ENCODE measurements around the gene RIPK3.
"Not testable (repeated sequence)": the region's sequence is repeated elsewhere in the genome, so short reads cannot be mapped to it uniquely, and the experiment has no call there.

RIPK3 gene

GRCh38 chr14:24377126-24377525, 37.3 kb upstream of the RIPK3 start:
- DNase-seq (ENCODE audit: low spot score): no peak
- no peak for TF ChIP-seq CTCF (IDR thresholded peaks at IDR 0.05; ENCODE audit: extremely low read depth, missing control alignments)

- no peak for DNase-seq (ENCODE audit: low spot score)
- TF ChIP-seq CTCF (IDR thresholded peaks at IDR 0.05; ENCODE audit: extremely low read depth, missing control alignments): no peak
Observed at GRCh38 chr14:24376448-24377070, 36.8 kb upstream of the RIPK3 start.

- no peak for DNase-seq (ENCODE audit: low spot score)
- no peak for TF ChIP-seq CTCF (IDR thresholded peaks at IDR 0.05; ENCODE audit: extremely low read depth, missing control alignments)
Observed at GRCh38 chr14:24372701-24373416, 33.1 kb upstream of the RIPK3 start.

- DNase-seq (ENCODE audit: low spot score): not testable (repeated sequence)
Observed at GRCh38 chr14:24371605-24372004, 31.8 kb upstream of the RIPK3 start.

GRCh38 chr14:24370748-24371147, 31.0 kb upstream of the RIPK3 start:
- no peak for DNase-seq (ENCODE audit: low spot score)
- TF ChIP-seq CTCF (IDR thresholded peaks at IDR 0.05; ENCODE audit: extremely low read depth, missing control alignments): no peak

- no peak for TF ChIP-seq CTCF (IDR thresholded peaks at IDR 0.05; ENCODE audit: extremely low read depth, missing control alignments)
- DNase-seq (ENCODE audit: low spot score): no peak
Observed at GRCh38 chr14:24369907-24370687, 30.3 kb upstream of the RIPK3 start.

- no peak for TF ChIP-seq CTCF (IDR thresholded peaks at IDR 0.05; ENCODE audit: extremely low read depth, missing control alignments)
- no peak for DNase-seq (ENCODE audit: low spot score)
Observed at GRCh38 chr14:24369463-24369862, 29.7 kb upstream of the RIPK3 start.

Data from GM20000 (cell line).